NCI-H2196 treated with DMSO at 0.1 percent for 48 hours (cell line): Measurements from ENCODE around the gene FOXN3.
"Not testable (repeated sequence)": the region's sequence is repeated elsewhere in the genome, so short reads cannot be mapped to it uniquely, and the experiment has no call there.

Source experiments
- DNase-seq: peaks from one replicate; lab custom pipeline; 2025; ENCODE audit not compliant: unreplicated experiment; lab: John Stamatoyannopoulos, UW

FOXN3 gene

DNA sequence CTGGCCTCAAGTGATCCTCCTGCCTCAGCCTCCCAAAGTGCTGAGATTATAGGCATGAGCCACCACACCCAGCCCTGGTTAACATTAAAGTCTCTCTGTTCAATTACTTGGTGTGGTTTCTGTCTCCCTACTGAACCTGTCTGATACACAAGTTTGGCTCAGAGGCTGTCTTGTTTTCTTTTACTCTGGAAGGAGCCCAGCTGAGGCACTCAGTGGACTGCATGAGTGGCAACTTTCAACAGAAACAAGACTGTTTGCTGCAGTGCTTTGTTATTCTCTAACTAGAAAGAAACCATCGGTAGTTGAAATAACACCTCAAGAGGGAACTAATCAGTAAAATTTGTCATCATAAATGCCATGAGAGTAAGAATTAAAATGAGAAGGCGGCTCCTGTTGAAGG, 238.7 kb downstream of the FOXN3 start:
- no peak for DNase-seq

GRCh38 chr14:89175881-89176799, 240.9 kb downstream of the FOXN3 start:
- no peak for DNase-seq

DNA sequence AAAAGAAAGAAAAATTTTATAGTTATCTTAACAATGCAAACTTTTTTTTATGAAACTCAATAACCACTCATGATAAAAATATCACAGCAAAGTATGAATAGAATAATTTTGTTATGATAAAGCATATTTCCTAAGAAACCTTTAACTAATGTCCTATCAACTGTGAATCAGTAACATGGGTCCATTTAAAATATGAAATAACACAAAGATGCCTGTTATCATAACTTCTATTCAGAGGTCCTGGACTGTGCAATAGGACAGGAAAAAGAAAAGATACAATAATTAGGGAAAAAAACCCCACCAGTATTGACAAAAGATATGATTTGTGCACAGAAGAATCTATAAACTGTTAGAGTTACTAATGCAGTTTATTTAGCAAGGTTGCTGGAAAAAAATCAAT, 245.4 kb downstream of the FOXN3 start:
- no peak for DNase-seq

- DNase-seq = no peak
Measured at GRCh38 chr14:89171168-89171567, 245.9 kb downstream of the FOXN3 start.

DNA sequence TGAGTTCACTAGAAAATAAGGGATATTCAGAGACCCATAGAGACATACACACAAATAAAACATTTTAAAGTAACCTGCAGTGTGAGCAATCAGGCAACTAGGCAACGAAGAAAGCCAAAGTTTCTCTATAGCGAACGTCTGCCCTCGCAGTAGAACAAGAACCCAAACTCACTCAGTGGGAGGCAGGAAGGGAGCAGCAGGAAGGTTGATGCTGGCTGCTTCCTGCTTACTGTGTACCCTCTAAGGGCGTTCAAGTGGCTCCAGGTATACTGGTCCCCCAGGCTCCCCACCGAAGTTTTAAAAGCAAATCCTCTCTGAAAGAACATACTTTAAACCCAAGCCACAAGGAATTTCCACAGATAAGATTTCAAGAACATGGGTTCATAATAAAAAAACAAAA, 249.3 kb downstream of the FOXN3 start:
- DNase-seq = no peak

DNA sequence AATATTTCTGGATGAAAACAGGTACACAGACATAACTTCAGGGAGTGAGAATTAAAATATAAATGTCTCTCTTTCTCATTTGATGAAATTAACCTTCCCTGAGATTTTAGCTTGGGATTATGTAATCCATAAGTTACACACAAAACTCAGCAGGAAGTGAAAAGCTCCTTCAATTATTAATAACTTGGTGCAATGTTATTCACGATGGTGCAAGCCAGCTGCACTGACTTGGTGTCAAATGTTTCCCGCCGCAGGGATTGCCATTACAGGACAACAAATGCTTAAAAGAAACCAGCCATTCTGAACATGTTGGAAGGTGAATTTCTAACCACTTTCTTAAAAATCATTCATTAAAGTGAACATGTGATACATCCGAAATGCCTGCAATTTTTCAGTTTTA, 250.4 kb downstream of the FOXN3 start:
- no peak for DNase-seq

DNA sequence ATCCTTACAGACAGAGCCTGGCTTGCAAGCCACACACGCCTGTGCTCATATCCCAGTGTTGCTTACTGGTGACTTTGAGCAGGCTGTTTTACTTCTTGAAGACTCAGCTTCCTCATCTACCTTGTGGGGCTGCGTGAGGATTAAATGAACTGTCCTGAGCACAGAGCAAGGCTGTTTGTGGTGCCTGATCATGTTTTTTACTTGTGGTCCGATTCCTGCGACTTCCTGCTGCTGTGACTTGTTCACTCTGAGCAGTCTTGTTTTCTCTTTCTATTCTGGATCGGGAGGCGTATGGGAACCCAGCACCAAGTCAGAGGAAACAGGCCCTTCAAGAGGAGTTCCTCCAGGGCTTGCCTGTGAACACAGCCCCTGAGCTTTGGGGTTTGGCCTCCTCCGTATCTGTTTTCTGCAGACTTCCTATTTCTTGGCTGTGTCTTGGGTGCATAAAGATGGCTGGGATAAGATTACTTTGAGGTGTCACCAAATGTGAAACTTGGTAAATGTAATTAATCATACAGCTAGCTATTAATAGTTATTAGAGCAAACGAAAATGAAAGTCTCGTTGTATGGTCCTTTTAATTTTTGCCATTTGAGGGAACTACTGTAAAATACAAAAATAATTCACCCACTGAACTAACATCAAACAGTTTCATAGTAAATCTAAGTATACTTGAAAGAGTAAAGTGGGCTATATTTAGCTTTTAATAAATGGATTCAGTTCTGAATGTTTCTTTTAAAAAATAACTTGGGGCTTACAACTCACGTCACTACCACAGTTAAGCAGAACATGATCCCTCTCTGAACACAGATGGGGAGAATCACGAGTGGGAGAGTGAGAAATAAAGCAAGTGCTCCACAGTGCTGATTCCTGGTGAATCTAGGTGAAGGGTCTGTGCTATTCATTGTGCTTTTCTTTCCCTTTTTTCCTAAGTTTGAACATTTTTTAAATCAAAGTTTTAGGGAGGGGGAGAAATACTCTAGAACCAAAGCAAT, 251.5 kb downstream of the FOXN3 start:
- no peak for DNase-seq

DNA sequence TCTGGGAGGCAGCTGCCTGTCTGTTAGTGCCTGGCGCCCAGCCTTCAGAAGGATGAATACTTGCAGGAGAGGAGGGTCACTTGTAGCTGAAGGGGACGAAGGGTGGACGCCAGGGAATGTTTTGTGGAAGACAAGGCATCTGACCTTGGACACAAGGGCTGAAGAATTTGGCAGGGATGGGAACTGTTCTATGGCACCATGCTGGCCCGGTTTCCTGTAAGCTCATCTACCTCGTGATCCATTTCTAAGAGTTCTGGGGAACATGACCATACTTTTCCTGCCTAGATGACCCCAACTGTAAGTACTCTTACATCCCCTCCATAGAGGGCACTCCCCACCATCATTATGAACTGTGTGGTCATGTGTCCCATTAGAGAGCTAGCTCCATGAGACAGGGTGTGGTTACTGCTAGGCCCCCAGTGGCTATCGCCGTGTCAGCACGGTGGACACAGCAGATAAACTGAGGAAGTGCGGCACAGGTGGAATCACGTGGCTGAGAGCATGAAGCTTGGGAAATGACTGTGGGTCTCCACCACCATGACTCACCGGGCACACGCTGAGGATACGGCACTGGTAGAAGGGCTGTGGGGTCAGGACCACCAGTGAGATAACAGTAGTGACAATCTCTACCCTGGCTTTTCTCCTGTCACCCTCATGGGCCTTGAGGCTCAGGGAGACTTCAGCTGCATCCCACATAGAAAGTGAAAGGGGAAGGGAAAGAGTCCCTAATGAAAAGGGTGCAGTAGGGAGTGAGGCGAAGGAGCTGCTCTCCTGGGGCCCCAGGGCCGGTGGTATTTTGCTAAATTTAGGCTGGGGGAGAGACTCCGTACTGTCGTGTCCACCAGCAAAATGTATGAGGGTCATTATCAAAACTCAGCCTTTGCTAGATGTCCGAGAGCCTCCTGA, 252.6 kb downstream of the FOXN3 start:
- no peak for DNase-seq

- DNase-seq = no peak
Measured at GRCh38 chr14:89163031-89163636, 253.9 kb downstream of the FOXN3 start.

- no peak for DNase-seq
Measured at GRCh38 chr14:89162586-89162985, 254.4 kb downstream of the FOXN3 start.

GRCh38 chr14:89160437-89160836, 256.6 kb downstream of the FOXN3 start:
- no peak for DNase-seq

DNA sequence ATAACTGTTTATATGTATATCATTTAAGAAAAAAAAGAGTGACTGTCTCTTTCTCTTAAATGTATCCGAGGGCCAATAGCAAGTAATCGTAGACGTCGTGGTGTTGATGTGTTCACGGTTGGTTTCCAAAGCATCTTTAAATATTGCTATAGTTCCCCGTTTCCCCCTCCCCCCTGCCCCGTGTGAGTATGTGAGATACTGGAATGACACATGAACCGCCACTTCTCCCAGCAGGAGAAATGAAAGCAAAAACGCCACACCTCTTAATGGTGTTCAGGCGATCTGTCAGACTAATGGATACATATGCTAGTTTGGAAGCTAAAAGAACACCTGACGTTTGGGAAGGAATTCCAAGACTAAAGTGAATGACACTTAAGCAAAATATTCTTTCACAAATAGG, 258.3 kb downstream of the FOXN3 start:
- no peak for DNase-seq

DNA sequence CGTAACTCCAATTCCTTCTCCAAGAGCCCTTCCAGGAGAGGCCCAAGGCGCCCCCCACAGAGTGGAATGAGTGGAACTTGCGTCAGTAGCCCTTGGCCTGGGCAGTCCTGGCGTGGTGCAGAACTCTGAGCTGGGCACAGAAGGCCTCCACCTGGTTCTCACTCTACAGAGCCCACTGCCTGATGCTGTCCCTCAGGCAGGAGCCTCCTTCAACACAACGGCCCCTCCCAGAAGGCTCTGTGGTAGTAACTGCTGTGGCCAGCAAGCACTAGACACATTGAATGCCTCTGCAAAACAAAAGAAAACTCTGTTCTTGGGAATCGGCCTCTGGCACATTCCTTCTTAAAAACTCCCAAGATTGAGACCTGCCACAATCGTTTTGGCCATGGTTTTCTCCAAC, 258.9 kb downstream of the FOXN3 start:
- DNase-seq = not testable (repeated sequence)

GRCh38 chr14:89155491-89155890, 261.5 kb downstream of the FOXN3 start:
- DNase-seq = no peak

- DNase-seq = not testable (repeated sequence)
Measured at GRCh38 chr14:89151693-89152092, 265.3 kb downstream of the FOXN3 start.

GRCh38 chr14:89146274-89146673, 270.8 kb downstream of the FOXN3 start:
- DNase-seq = no peak

GRCh38 chr14:89144642-89145041, 272.4 kb downstream of the FOXN3 start:
- DNase-seq = no peak

- DNase-seq = no peak
Measured at GRCh38 chr14:89144066-89144465, 273.0 kb downstream of the FOXN3 start.

DNA sequence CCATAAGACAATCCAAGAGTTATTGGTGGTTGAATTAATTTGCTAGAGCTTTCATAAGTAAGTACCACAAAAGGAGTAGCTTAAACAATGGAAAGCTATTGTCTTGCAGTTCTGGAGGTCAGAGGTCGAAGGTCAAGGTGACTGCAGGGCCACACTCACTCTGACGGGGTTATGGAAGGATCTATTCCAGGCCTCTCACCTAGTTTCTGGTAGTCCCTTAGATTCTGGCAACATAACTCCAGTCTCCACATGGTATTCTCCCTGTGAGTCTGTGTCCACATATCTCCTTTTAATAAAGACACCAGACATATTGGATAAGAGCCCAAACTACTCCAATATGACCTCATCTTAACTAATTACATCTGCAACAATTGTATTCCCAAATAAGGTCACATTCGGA, 273.4 kb downstream of the FOXN3 start:
- DNase-seq = no peak

DNA sequence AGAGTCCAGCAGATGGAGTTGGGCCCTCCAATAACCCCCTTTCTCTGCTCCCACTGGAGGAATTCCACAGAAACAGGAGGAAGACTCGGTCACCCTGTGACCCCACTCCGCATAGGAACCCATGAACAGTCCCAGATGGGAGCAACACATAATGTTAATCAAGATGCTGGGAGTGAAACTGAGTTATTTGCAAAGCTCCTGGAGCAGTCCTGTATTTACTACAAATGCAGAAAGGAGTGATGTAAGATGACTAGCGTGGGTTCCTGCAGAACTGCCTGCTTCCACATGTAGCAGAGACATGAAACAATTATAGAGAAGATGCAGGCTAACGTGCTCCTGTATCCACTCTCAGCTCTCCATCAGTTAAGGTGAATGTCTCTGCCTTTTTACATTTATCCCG, 274.7 kb downstream of the FOXN3 start:
- no peak for DNase-seq
